ENCODE results near the gene HIVEP3. TPM values are rescaled to one million over a fixed set of nuclear protein-coding genes. Genes with fewer than 3 reads are reported as not detected.
A peak's percentile ranks its signal among the peaks of the same experiment; 100 is the strongest.

Gene HIVEP3
- total RNA-seq, 3 donors from 2014 or later, result 107 to 117 (median 114) TPM

DNA sequence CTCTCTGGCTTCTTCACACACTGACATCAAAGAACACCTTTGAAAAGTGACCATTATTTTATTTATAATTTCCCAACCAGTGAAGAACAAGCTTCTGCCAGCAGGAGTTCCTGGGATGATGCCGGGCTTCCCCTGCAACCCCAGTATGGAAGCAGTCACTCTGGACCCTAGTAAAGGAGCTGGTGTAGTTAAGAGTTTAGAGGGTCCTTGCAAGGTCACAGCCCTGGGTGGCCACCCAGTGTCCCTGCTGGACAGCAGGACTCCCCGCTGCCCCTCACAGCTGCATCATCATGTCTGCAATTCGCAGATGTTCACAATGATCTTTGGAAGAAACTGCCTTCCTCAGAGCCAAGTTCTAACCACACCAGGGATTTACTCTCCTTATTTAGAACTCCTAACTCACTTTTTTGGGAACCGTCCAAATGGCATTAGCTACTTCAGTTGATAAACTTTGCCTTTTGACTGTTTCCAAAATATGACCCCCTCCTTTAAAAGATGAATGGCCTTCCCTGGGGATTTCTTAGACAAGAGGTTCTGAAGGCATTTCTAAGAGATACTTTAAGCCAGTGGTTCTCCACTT lies 90.6 kb downstream of the HIVEP3 start:
- Mint-ChIP-seq H3K4me3 (no peak overlapping the region), H3K27me3 (ENCODE audit: low read depth) (no peaks in the 10 kb centered on the region), H3K36me3 (ENCODE audit: insufficient read depth) (peaks cover 2% of the 10 kb centered on the region), H3K9me3 (no peaks in the 10 kb centered on the region), H3K4me1 (ENCODE audit: low read depth) (no peaks in the 10 kb centered on the region)
- DNase-seq (no peak), ATAC-seq (no peak)

DNA sequence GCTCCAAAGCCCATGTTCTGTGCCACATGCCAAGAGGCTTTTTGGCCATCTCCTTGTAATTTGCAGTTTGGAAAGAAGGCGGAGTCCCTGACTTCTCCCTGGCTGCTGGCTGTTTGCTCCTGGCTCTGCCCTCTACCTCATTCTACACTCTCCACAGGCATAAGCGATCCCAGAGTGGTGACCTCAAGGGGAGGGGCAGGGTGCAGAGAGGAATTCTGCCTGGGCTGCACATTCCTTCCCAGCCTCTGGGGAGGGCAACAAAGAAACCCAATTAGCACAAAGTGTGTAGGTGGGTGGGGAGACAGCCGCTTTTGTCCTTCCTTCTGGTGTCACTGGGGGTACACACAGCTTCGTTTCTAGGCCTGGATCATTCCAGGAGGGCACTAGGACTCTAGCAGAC lies 95.3 kb downstream of the HIVEP3 start:
- Mint-ChIP-seq H3K4me1 (ENCODE audit: low read depth) (peaks cover 19% of the 10 kb centered on the region), H3K36me3 (ENCODE audit: insufficient read depth) (no peaks in the 10 kb centered on the region), H3K9me3 (no peaks in the 10 kb centered on the region)

DNA sequence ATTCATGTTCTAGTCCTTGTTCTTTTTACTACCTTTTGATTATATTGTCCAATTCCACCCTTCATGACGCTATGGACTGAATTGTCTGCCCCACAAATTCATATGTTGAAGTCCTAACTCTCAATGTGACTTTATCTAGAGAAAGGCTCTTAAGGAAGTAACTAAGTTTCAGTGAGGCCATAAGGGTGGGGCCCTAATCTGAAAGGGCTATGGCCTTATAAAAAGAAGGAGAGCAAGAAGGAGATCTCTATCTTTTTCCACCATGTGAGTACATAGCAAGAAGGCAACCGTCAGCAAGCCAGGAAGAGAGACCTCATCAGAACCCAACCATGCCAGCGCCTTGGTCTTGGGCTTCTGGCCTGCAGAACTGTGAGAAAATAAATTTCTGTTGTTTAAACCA lies 95.9 kb downstream of the HIVEP3 start:
- no peak overlapping the region for H3K4me3 Mint-ChIP-seq
- H3K4me1 Mint-ChIP-seq (ENCODE audit: low read depth), result peaks cover 19% of the 10 kb centered on the region
- H3K27me3 Mint-ChIP-seq (ENCODE audit: low read depth), result no peaks in the 10 kb centered on the region
- DNase-seq, result no peak
- H3K9me3 Mint-ChIP-seq, result no peaks in the 10 kb centered on the region
- ATAC-seq, result no peak
- H3K36me3 Mint-ChIP-seq (ENCODE audit: insufficient read depth), result no peaks in the 10 kb centered on the region

More for the DNA sequence above, 95.3 kb downstream of the HIVEP3 start:
- Mint-ChIP-seq H3K4me3 (no peak overlapping the region), H3K27me3 (ENCODE audit: low read depth) (no peaks in the 10 kb centered on the region)
- no peak for ATAC-seq
- no peak for DNase-seq

DNA sequence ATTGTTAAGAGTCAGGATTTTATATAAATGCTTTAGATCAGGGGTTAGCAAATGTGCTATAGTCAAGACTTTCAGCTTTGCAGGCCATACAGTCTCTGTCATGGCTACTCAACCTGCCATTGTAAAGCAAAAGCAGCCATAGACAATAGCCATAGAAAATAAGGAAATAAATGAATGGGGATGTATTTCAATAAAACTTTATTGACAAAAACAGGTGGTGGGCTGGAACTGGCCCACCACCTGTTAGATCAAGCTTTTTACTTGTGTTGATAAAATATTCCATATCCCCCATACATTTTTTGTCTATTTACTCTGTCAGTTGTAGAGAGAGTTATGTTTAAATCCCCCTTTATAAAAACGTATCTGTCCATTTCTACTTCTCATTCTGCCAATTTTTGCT lies 98.9 kb downstream of the HIVEP3 start:
- Mint-ChIP-seq H3K27me3 (ENCODE audit: low read depth) (no peaks in the 10 kb centered on the region), H3K4me1 (ENCODE audit: low read depth) (peaks cover 20% of the 10 kb centered on the region), H3K9me3 (no peaks in the 10 kb centered on the region), H3K4me3 (no peak overlapping the region), H3K36me3 (ENCODE audit: insufficient read depth) (no peaks in the 10 kb centered on the region)
- no peak for ATAC-seq
- no peak for DNase-seq

DNA sequence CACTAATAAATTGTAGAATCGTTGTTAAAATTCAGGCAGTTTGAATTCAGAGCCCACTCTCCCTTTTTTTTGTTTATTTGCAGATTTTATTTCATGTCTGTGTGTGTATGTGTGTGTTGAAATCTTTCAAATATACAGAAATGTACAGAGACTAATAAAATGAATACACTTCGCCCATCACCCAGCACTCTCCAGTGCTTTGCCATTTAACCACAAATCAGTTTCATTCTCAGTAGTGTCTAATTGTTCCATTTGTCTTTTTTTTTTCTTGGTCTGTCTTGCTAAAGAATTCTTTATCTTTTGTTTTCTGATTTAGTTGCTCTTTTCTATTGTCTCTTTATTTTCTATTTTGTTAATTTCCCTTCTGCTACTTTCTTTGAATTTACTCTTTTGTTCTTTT lies 99.7 kb downstream of the HIVEP3 start:
- no peak for ATAC-seq
- Mint-ChIP-seq H3K36me3 (ENCODE audit: insufficient read depth) (no peaks in the 10 kb centered on the region), H3K4me3 (no peak overlapping the region), H3K9me3 (no peaks in the 10 kb centered on the region), H3K4me1 (ENCODE audit: low read depth) (peaks cover 20% of the 10 kb centered on the region), H3K27me3 (ENCODE audit: low read depth) (no peaks in the 10 kb centered on the region)
- DNase-seq, result no peak

DNA sequence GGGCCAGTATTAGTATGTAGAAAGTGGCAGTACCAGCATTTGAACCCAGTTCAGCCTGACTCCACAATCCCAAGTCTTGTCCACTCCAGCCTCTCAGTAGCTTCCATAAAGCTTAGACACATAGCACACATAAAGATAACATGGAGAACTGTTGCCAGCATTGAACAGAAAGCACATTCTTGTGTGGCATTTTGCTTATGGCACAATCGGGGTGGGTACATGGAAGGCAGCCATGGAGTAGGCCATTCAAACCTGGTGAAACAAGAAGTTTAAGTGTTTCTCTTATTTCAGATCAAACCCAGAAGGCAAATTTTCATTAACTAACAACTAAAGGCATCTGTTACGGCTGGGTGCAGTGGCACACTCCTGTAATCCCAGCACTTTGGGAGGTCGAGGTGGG lies 102.7 kb downstream of the HIVEP3 start:
- DNase-seq, result no peak
- H3K27me3 Mint-ChIP-seq (ENCODE audit: low read depth), result no peaks in the 10 kb centered on the region

DNA sequence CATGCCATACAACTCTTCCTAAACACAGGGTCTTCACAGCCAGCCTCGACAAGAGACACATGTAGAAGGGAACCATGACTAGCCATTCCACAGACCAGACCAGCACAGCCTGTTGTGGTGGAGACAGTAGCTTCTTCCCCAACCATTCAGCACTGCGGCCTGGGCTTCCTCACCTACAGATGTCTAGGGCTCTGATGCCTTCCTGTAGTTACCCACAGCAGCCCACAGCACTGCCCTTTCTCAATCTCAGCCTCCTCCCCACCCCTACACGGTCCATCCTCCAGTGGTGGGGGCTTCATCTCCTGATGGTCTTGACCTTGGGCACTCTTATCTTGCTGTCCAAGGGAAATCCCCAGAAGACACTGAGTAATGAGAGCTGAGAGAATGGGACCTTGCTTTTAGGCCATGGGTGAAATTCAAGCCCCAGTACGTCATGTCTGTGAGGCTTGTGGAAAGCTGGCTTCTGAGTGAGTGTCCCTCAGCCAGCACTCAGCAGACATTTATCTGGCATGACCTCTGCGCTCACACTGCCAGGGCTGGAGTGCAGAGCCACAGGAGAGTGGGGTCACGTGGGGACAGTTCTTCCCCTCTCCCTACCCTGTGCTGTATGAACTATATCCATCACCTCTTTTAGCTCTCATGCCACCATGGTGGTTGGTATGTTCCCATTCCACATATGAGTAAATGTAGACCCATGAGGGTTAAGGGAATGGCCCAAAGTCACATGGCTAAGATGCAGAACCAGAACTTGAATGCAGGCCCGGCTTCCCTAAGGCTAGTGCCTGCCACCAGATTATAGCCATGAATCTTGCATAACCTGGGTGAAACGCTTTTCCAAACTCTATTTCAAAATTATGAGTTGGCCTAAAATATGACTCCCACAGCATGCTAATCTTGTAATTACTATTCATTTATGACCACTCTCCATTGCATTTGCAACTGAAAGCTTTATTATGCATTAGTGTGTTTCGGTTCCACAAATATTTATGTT lies 104.7 kb downstream of the HIVEP3 start:
- Mint-ChIP-seq H3K4me1 (ENCODE audit: low read depth) (peaks cover 37% of the 10 kb centered on the region), H3K9me3 (peaks cover 4% of the 10 kb centered on the region), H3K4me3 (no peak overlapping the region), H3K27me3 (ENCODE audit: low read depth) (no peaks in the 10 kb centered on the region), H3K36me3 (ENCODE audit: insufficient read depth) (no peaks in the 10 kb centered on the region)
- ATAC-seq (no peak), DNase-seq (no peak)

More for the DNA sequence above, 102.7 kb downstream of the HIVEP3 start:
- Mint-ChIP-seq H3K36me3 (ENCODE audit: insufficient read depth) (no peaks in the 10 kb centered on the region), H3K4me3 (no peak overlapping the region), H3K9me3 (no peaks in the 10 kb centered on the region), H3K4me1 (ENCODE audit: low read depth) (peaks cover 27% of the 10 kb centered on the region)
- ATAC-seq, result no peak

DNA sequence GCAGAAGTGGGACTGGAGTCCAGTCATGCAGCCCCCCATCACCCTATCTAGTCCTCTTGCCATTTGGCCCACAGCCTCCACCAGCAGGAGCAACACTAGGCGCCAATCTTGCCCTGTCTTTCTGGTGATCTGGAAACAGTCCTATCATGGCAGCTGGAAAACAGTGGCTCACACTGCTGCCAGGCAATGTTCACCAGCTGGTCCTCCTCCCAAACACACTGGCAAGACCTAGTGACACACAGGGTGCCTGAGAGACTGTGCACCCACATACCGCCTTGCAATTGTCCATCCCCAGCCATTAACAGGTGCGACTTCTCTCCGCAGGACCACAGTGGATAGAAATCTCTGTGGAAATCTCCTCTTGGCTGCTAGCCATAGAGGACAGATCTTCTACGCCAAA lies 105.5 kb downstream of the HIVEP3 start:
- DNase-seq, result no peak
- no peak for ATAC-seq
- H3K4me1 Mint-ChIP-seq (ENCODE audit: low read depth), result peaks cover 39% of the 10 kb centered on the region
- no peaks in the 10 kb centered on the region for H3K27me3 Mint-ChIP-seq (ENCODE audit: low read depth)
- peaks cover 4% of the 10 kb centered on the region for H3K9me3 Mint-ChIP-seq
- no peaks in the 10 kb centered on the region for H3K36me3 Mint-ChIP-seq (ENCODE audit: insufficient read depth)
- no peak overlapping the region for H3K4me3 Mint-ChIP-seq

DNA sequence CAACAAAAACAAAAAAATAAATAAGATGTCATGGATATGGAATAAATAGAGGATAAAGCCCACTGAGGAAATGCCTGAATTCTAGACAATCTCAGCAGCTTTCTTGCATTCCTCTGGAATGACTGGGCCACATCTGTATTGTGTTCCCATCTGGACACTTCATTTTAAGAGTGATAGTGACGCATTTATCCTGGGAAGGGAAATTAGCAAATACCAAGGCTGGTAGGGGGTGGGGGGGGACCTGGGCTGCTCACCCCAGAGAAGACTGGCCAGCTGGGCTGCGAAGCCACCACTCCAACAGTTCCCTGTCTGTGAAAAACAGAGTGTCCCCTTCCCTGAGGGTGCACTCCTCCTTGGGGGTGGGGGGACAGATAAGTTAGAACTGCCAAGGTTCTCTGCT lies 106.3 kb downstream of the HIVEP3 start:
- H3K9me3 Mint-ChIP-seq, result peaks cover 4% of the 10 kb centered on the region
- no peak for ATAC-seq
- no peak for DNase-seq
- H3K4me1 Mint-ChIP-seq (ENCODE audit: low read depth), result peaks cover 47% of the 10 kb centered on the region
- no peaks in the 10 kb centered on the region for H3K36me3 Mint-ChIP-seq (ENCODE audit: insufficient read depth)
- no peak overlapping the region for H3K4me3 Mint-ChIP-seq
- H3K27me3 Mint-ChIP-seq (ENCODE audit: low read depth), result no peaks in the 10 kb centered on the region

DNA sequence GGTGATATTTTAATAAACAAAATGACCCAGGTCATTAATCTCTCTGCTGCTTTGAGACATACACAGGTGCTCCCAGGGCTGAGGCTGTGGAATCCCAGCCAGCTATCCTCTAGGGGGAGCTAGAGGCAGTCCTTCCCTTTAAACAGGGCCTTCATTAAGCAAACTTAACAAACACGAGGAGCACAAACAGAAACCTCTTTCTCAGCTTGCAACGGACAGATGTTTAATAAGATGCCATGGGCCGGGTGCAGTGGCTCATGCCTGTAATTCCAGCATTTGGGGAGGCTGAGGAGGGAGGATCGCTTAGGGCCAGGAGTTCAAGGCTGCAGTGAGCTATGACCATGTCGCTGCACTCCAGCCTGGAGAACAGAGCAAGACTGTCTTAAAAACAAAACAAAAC lies 106.7 kb downstream of the HIVEP3 start:
- no peak for ATAC-seq

DNA sequence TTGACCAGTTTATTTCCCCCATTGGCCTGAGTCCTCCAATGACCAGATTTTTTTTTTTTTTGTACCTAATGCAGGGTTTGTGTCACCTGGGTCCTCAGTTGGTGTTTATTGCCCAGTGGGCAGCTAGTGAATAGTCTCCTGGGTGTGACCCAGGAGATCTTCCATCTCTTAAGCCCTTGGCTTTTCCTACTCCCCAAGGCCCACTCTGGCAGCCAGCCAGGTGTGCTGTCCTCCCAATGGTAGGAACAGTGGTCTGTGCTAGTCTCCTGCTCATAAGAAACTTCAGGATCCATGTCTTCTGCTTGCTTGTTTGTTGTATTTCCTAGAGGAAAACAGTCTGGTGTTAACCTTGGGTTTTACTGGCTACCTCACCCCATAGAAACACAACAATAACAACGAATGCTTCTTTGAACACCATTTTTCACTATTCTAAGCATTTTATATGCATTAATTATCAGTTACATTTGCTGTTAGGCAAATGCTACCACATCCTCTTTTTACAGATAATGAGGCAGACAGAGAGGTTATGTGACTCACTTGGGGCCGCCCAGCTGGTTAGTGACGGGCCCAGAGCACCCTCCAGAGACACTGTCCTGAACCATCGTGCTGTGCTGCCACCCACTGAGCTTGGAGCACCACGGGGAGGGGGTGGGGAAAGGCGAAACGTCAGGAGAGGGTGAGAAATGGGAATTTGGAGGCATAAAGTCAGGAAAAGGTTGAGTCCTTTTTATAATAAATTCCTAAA lies 107.5 kb downstream of the HIVEP3 start:
- H3K27me3 Mint-ChIP-seq (ENCODE audit: low read depth), result no peaks in the 10 kb centered on the region
- H3K36me3 Mint-ChIP-seq (ENCODE audit: insufficient read depth), result no peaks in the 10 kb centered on the region
- peak; percentile 72 to 83 for ATAC-seq
- peaks cover 58% of the 10 kb centered on the region for H3K4me1 Mint-ChIP-seq (ENCODE audit: low read depth)
- peaks cover 4% of the 10 kb centered on the region for H3K9me3 Mint-ChIP-seq
- no peak overlapping the region for H3K4me3 Mint-ChIP-seq
- DNase-seq, result peak; percentile 52

More for the DNA sequence above, 106.7 kb downstream of the HIVEP3 start:
- H3K4me1 Mint-ChIP-seq (ENCODE audit: low read depth), result peaks cover 49% of the 10 kb centered on the region
- H3K27me3 Mint-ChIP-seq (ENCODE audit: low read depth), result no peaks in the 10 kb centered on the region
- H3K4me3 Mint-ChIP-seq, result no peak overlapping the region
- peaks cover 4% of the 10 kb centered on the region for H3K9me3 Mint-ChIP-seq
- DNase-seq, result peak; percentile 48
- H3K36me3 Mint-ChIP-seq (ENCODE audit: insufficient read depth), result no peaks in the 10 kb centered on the region

DNA sequence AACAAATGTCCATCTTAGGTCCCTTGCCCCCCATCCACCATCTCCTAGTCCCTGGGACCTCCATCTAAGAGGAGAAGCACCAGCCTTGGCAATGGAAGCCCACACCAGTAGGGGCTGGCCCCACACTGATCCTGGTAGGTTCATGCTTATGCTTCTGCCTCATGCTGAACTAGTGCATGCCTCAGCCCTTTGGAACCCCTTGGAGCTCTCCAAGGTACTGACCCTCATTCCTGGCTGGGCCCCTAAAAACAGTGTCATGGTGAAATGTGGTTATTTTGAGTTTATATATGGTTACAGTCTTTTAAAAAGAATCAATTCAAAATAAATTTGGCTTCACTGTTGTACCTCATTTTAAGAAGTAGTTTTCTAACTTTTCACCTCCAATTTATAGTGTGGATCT lies 108.3 kb downstream of the HIVEP3 start:
- H3K36me3 Mint-ChIP-seq (ENCODE audit: insufficient read depth), result no peaks in the 10 kb centered on the region
- DNase-seq, result peak; percentile 16
- peaks cover 65% of the 10 kb centered on the region for H3K4me1 Mint-ChIP-seq (ENCODE audit: low read depth)
- H3K9me3 Mint-ChIP-seq, result peaks cover 4% of the 10 kb centered on the region
- no peaks in the 10 kb centered on the region for H3K27me3 Mint-ChIP-seq (ENCODE audit: low read depth)
- no peak for ATAC-seq
- no peak overlapping the region for H3K4me3 Mint-ChIP-seq

DNA sequence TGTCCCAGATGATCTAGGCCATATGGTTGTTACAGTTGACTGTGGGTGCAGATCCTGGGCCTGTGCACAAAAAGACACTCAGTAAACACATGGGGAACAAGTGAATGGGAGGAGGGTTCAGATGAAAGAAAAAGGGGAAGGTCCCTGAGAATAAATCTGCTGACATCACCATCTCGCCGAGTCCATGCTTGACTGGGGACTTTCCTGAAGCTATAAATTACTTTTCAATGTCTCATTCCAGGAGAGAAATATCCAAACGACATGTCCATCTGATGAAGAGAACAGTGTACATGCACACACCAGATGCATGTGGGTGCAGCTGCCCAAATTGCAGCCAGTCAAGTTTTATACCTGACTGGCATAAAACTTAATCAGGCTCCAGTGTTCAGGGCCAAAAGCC lies 109.0 kb downstream of the HIVEP3 start:
- Mint-ChIP-seq H3K36me3 (ENCODE audit: insufficient read depth) (no peaks in the 10 kb centered on the region), H3K4me3 (no peak overlapping the region), H3K4me1 (ENCODE audit: low read depth) (peaks cover 73% of the 10 kb centered on the region), H3K9me3 (peaks cover 4% of the 10 kb centered on the region), H3K27me3 (ENCODE audit: low read depth) (no peaks in the 10 kb centered on the region)
- ATAC-seq (no peak), DNase-seq (no peak)

DNA sequence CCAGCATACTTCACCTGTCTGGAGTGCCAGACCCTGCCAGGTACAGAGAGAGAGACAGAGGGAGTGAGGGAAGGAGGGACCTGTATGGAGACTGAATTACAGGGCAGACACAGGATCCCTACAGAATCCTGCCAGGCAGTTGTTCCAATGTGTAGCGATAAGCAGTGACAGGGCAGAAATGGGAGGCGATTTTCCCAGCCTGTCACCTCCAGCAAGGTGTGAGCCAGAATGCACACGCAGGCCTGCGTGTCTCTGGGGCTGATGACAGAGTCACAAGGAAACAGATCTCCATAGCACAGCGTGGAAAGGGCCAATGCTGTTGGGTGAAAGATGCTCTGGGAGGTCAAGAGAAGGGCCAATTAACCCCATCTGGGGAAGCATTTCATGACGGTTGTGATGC lies 111.3 kb downstream of the HIVEP3 start:
- no peaks in the 10 kb centered on the region for H3K36me3 Mint-ChIP-seq (ENCODE audit: insufficient read depth)
- H3K4me1 Mint-ChIP-seq (ENCODE audit: low read depth), result peaks cover 95% of the 10 kb centered on the region
- peaks cover 4% of the 10 kb centered on the region for H3K9me3 Mint-ChIP-seq
- peak overlapping the region; percentile 69 for H3K4me3 Mint-ChIP-seq
- no peak for ATAC-seq
- DNase-seq, result no peak
- no peaks in the 10 kb centered on the region for H3K27me3 Mint-ChIP-seq (ENCODE audit: low read depth)

All from activated T-cell treated with anti-CD3 and anti-CD28 coated beads, Interleukin-2, amount 50 U/mL, for 4 hours (primary cell).